Measurements from ENCODE around the gene CAV2.

CAV2 gene

GRCh38 chr7:116545411-116545993 is 46.0 kb downstream of the CAV2 start:
- TF ChIP-seq, protein P1, sequence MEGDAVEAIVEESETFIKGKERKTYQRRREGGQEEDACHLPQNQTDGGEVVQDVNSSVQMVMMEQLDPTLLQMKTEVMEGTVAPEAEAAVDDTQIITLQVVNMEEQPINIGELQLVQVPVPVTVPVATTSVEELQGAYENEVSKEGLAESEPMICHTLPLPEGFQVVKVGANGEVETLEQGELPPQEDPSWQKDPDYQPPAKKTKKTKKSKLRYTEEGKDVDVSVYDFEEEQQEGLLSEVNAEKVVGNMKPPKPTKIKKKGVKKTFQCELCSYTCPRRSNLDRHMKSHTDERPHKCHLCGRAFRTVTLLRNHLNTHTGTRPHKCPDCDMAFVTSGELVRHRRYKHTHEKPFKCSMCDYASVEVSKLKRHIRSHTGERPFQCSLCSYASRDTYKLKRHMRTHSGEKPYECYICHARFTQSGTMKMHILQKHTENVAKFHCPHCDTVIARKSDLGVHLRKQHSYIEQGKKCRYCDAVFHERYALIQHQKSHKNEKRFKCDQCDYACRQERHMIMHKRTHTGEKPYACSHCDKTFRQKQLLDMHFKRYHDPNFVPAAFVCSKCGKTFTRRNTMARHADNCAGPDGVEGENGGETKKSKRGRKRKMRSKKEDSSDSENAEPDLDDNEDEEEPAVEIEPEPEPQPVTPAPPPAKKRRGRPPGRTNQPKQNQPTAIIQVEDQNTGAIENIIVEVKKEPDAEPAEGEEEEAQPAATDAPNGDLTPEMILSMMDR (IDR thresholded peaks at IDR 0.05) = no peak
- H3K4me3 ChIP-seq (ENCODE audit: low read depth, low read length) = no peak overlapping the region
- no peaks in the 10 kb centered on the region for H3K27me3 ChIP-seq (ENCODE audit: control insufficient read depth, insufficient read depth, low read length)
- H2AFZ ChIP-seq = no peak overlapping the region
- no peaks in the 10 kb centered on the region for H3K79me2 ChIP-seq
- H3K9ac ChIP-seq = no peak overlapping the region
- H3K36me3 ChIP-seq (ENCODE audit: control insufficient read depth, insufficient read depth, low read length) = no peaks in the 10 kb centered on the region
- H3K9me3 ChIP-seq (ENCODE audit: control insufficient read depth, low read length) = no peaks in the 10 kb centered on the region
- H3K4me1 ChIP-seq = no peaks in the 10 kb centered on the region
- H3K27ac ChIP-seq = no peak overlapping the region
- H3K4me2 ChIP-seq (ENCODE audit: low read length) = no peak overlapping the region

DNA sequence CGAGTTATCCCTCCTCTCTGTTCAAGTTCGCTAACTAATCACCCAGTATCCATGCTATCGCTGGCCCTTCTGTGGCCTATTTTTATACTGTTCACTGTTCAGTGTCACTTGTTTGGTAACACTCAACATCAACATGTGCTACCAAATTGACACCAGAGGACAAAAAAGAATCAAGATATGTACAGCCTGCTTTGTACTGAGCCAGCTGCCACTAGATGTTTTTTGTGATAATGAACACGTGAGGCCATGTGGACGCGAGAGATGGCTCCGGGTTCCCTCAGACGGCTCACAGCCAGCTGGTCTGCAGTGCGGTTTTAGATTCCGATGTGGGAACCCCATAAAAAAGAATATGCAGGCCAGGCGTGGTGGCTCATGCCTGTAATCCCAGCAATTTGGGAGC is 46.5 kb downstream of the CAV2 start:
- H3K36me3 ChIP-seq (ENCODE audit: control insufficient read depth, insufficient read depth, low read length) = no peaks in the 10 kb centered on the region
- no peaks in the 10 kb centered on the region for H3K9me3 ChIP-seq (ENCODE audit: control insufficient read depth, low read length)
- H2AFZ ChIP-seq = no peak overlapping the region
- no peak overlapping the region for H3K27ac ChIP-seq
- TF ChIP-seq, protein P1 (IDR thresholded peaks at IDR 0.05) = no peak
- H3K4me2 ChIP-seq (ENCODE audit: low read length) = no peak overlapping the region
- H3K4me3 ChIP-seq (ENCODE audit: low read depth, low read length) = no peak overlapping the region
- no peaks in the 10 kb centered on the region for H3K79me2 ChIP-seq
- no peak overlapping the region for H3K9ac ChIP-seq
- no peaks in the 10 kb centered on the region for H3K4me1 ChIP-seq
- no peaks in the 10 kb centered on the region for H3K27me3 ChIP-seq (ENCODE audit: control insufficient read depth, insufficient read depth, low read length)

DNA sequence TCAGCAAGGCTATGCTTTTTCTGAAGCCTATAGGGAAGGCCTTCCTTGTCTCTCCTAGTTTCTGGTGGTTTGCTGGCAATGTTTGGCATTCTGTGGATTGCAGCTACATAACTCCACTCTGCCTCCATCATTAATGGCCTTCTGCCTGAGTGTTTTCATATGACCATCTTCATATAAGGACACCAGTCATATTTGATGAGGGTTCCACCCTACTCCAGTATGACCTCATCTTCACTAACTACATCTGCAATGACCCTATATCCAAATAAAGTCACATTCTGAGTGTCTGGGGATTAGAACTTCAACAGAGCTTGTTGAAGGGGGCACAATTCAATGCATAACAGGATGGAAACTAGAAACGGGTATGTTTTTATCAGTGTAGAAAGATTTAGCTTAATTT is 47.4 kb downstream of the CAV2 start:
- Histone ChIP-seq H3K4me3 (ENCODE audit: low read depth, low read length) (no peak overlapping the region), H3K9me3 (ENCODE audit: control insufficient read depth, low read length) (no peaks in the 10 kb centered on the region), H3K27ac (no peak overlapping the region), H3K36me3 (ENCODE audit: control insufficient read depth, insufficient read depth, low read length) (no peaks in the 10 kb centered on the region), H3K4me2 (ENCODE audit: low read length) (no peak overlapping the region), H2AFZ (no peak overlapping the region), H3K27me3 (ENCODE audit: control insufficient read depth, insufficient read depth, low read length) (no peaks in the 10 kb centered on the region), H3K9ac (no peak overlapping the region), H3K79me2 (no peaks in the 10 kb centered on the region), H3K4me1 (no peaks in the 10 kb centered on the region)
- TF ChIP-seq, protein P1 (IDR thresholded peaks at IDR 0.05) = no peak

DNA sequence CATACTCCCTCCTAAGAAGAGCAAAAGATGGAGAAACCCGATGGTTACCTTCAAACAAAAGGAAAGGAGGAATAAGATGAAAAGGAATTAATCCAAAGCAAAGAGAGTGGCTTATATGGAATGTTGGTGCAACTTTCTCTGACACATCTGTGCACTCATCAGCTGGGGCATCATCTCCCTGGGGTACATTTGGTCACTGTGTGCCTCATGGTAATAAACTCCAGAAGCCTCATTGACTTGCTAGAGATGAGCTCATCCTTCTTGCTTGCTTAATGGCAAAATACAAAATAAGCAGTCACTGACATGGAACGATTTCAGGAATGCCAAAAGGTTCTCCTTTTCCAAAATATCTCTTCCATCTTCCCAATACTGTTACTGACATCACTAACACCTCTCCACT is 47.8 kb downstream of the CAV2 start:
- no peak overlapping the region for H3K4me2 ChIP-seq (ENCODE audit: low read length)
- no peak overlapping the region for H3K4me3 ChIP-seq (ENCODE audit: low read depth, low read length)
- H3K9me3 ChIP-seq (ENCODE audit: control insufficient read depth, low read length) = no peaks in the 10 kb centered on the region
- H3K36me3 ChIP-seq (ENCODE audit: control insufficient read depth, insufficient read depth, low read length) = no peaks in the 10 kb centered on the region
- no peaks in the 10 kb centered on the region for H3K27me3 ChIP-seq (ENCODE audit: control insufficient read depth, insufficient read depth, low read length)
- no peaks in the 10 kb centered on the region for H3K4me1 ChIP-seq
- H2AFZ ChIP-seq = no peak overlapping the region
- H3K27ac ChIP-seq = no peak overlapping the region
- TF ChIP-seq, protein P1 (IDR thresholded peaks at IDR 0.05) = no peak
- no peaks in the 10 kb centered on the region for H3K79me2 ChIP-seq
- H3K9ac ChIP-seq = no peak overlapping the region

- H3K9ac ChIP-seq = no peak overlapping the region
- no peak overlapping the region for H3K27ac ChIP-seq
- H3K27me3 ChIP-seq (ENCODE audit: control insufficient read depth, insufficient read depth, low read length) = no peaks in the 10 kb centered on the region
- H3K79me2 ChIP-seq = no peaks in the 10 kb centered on the region
- no peaks in the 10 kb centered on the region for H3K4me1 ChIP-seq
- H3K36me3 ChIP-seq (ENCODE audit: control insufficient read depth, insufficient read depth, low read length) = no peaks in the 10 kb centered on the region
- no peak overlapping the region for H3K4me2 ChIP-seq (ENCODE audit: low read length)
- no peaks in the 10 kb centered on the region for H3K9me3 ChIP-seq (ENCODE audit: control insufficient read depth, low read length)
- H3K4me3 ChIP-seq (ENCODE audit: low read depth, low read length) = no peak overlapping the region
- TF ChIP-seq, protein P1 (IDR thresholded peaks at IDR 0.05) = no peak
- H2AFZ ChIP-seq = no peak overlapping the region
These were observed 49.0 kb downstream of the CAV2 start for GRCh38 chr7:116548506-116548905.

All from parathyroid adenoma (tissue), 2 donors.